Loucy (cell line): Measurements from ENCODE around the gene HMGXB3.

Source experiments
- CTCF ChIP-seq: fragments of 200-600 bp; sonication (generic); conservative IDR thresholded peaks from 2 replicates; pipeline ENCODE4 v1.5.1; 2014; ENCODE audit warnings: mild to moderate bottlenecking, antibody characterized with exemption, low read length
- EZH2phosphoT487 ChIP-seq: fragments of 200-600 bp; IDR thresholded peaks from 2 replicates; pipeline ENCODE4 v1.6.1; 2018; ENCODE audit warnings: antibody characterized with exemption, mild to moderate bottlenecking, moderate library complexity, borderline replicate concordance

- TF ChIP-seq CTCF: no peak
- TF ChIP-seq EZH2phosphoT487: no peak
These were observed 64.8 kb downstream of the HMGXB3 start for GRCh38 chr5:150065346-150065745.
